ENCODE data around the gene CPNE7. TPM values are rescaled to one million over a fixed set of nuclear protein-coding genes. Genes with fewer than 3 reads are reported as not detected.
A peak's percentile ranks its signal among the peaks of the same experiment; 100 is the strongest.

CPNE7 gene
- total and polyA plus RNA-seq, 2 of the 4 experiments (the other 2 are of a cell fraction): 5.4 to 17.4 TPM

DNA sequence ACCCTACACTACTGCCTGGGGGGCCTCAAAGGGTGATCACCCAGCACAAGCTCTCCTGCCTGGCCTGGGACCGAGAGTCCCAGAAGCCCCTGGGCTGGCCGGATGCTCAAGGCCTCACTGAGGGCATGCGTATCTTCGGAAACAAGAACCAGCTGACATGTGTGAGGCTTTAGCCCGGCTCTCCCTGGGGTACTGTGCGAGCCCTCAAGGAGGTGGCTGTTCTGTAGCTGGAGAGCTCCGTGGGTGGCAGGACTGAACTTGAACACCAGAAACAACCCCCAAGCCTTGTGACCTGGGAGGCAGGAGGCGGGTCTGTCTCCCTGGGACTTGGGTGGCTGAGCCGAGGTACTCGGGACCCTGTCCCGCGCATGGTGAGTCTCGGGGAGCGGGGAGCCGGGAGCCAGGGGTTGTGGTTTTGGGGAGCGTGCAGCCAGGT lies 44.9 kb downstream of the CPNE7 start:
- in situ Hi-C loops (cut with MboI; ENCODE audit: low sequenced_read_pairs): no loop called here

More for the DNA sequence above, 44.9 kb downstream of the CPNE7 start:
- Histone ChIP-seq H3K4ac (ENCODE audit: low read depth, low read length) (no peak overlapping the region), H2BK15ac (ENCODE audit: low read depth, low read length) (no peak overlapping the region), H3K27ac (ENCODE audit: insufficient read depth, low read length) (no peak overlapping the region), H3K36me3 (ENCODE audit: control insufficient read depth, insufficient read depth, low read length) (no peaks in the 10 kb centered on the region), H4K5ac (ENCODE audit: low read depth, low read length) (no peak overlapping the region), H4K8ac (ENCODE audit: low read depth in 2 of 2, low read length in 2 of 2) (no peak overlapping the region), H3K9ac (ENCODE audit: low read depth, low read length) (no peak overlapping the region), H2AFZ (replicated peaks; ENCODE audit: low read length, poor library complexity) (no peak overlapping the region), H2AK5ac (ENCODE audit: low read depth, low read length) (no peak overlapping the region), H2BK5ac (ENCODE audit: low read depth, low read length, poor library complexity, severe bottlenecking) (no peak overlapping the region), H3K56ac (ENCODE audit: extremely low read depth, insufficient read depth, low read length) (no peak overlapping the region), H2AK9ac (replicated peaks; ENCODE audit: low read depth, low read length, poor library complexity) (peak overlapping the region; percentile 23), H3K4me1 (ENCODE audit: control insufficient read depth, insufficient read depth, low read length) (peaks cover 2% of the 10 kb centered on the region; the same call in 1 of the 2 replicates), H2BK120ac (ENCODE audit: low read depth, low read length) (no peak overlapping the region), H3K18ac (ENCODE audit: low read depth, low read length) (no peak overlapping the region), H3K9me3 (ENCODE audit: control insufficient read depth, insufficient read depth, low read length) (no peaks in the 10 kb centered on the region), H3K4me3 (ENCODE audit: insufficient read depth, low read depth, low read length) (no peak overlapping the region), H4K91ac (ENCODE audit: insufficient read depth, low read depth, low read length) (no peak overlapping the region), H2BK20ac (ENCODE audit: low read depth, low read length) (no peak overlapping the region), H3K4me2 (ENCODE audit: low read depth, low read length) (no peak overlapping the region), H3K14ac (replicated peaks; ENCODE audit: low read depth, low read length) (no peak overlapping the region), H3K27me3 (ENCODE audit: control insufficient read depth, insufficient read depth, low read length) (peaks cover 38% of the 10 kb centered on the region), H3K79me1 (ENCODE audit: low read depth in 1 of 2, low read length in 2 of 2) (no peaks in the 10 kb centered on the region), H3K9me1 (ENCODE audit: insufficient read depth, low read length) (no peaks in the 10 kb centered on the region), H3K23ac (ENCODE audit: low read depth, low read length) (no peak overlapping the region), H4K20me1 (ENCODE audit: insufficient read depth, low read length) (no peaks in the 10 kb centered on the region)
- TF ChIP-seq, protein P1, sequence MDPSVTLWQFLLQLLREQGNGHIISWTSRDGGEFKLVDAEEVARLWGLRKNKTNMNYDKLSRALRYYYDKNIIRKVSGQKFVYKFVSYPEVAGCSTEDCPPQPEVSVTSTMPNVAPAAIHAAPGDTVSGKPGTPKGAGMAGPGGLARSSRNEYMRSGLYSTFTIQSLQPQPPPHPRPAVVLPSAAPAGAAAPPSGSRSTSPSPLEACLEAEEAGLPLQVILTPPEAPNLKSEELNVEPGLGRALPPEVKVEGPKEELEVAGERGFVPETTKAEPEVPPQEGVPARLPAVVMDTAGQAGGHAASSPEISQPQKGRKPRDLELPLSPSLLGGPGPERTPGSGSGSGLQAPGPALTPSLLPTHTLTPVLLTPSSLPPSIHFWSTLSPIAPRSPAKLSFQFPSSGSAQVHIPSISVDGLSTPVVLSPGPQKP (IDR thresholded peaks at IDR 0.05; ENCODE audit: borderline replicate concordance, low read depth, low read length): no peak
- TF ChIP-seq, protein P2, sequence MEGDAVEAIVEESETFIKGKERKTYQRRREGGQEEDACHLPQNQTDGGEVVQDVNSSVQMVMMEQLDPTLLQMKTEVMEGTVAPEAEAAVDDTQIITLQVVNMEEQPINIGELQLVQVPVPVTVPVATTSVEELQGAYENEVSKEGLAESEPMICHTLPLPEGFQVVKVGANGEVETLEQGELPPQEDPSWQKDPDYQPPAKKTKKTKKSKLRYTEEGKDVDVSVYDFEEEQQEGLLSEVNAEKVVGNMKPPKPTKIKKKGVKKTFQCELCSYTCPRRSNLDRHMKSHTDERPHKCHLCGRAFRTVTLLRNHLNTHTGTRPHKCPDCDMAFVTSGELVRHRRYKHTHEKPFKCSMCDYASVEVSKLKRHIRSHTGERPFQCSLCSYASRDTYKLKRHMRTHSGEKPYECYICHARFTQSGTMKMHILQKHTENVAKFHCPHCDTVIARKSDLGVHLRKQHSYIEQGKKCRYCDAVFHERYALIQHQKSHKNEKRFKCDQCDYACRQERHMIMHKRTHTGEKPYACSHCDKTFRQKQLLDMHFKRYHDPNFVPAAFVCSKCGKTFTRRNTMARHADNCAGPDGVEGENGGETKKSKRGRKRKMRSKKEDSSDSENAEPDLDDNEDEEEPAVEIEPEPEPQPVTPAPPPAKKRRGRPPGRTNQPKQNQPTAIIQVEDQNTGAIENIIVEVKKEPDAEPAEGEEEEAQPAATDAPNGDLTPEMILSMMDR (conservative IDR thresholded peaks at IDR 0.05; ENCODE audit: low read depth, low read length): no peak
- TF ChIP-seq CEBPB (IDR thresholded peaks at IDR 0.05; ENCODE audit: low read depth, low read length): no peak
- no peak for TF ChIP-seq CHD1 (IDR thresholded peaks at IDR 0.05; ENCODE audit: low read depth, low read length)
- TF ChIP-seq, protein P3, sequence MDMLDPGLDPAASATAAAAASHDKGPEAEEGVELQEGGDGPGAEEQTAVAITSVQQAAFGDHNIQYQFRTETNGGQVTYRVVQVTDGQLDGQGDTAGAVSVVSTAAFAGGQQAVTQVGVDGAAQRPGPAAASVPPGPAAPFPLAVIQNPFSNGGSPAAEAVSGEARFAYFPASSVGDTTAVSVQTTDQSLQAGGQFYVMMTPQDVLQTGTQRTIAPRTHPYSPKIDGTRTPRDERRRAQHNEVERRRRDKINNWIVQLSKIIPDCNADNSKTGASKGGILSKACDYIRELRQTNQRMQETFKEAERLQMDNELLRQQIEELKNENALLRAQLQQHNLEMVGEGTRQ (IDR thresholded peaks at IDR 0.05; ENCODE audit: low read depth, low read length): no peak
- no peak for TF ChIP-seq MAFK (IDR thresholded peaks at IDR 0.05; ENCODE audit: low read depth, low read length)
- no peak for TF ChIP-seq RFX5 (IDR thresholded peaks at IDR 0.05; ENCODE audit: low read depth, low read length)
- TF ChIP-seq SMC3 (IDR thresholded peaks at IDR 0.05; ENCODE audit: low read depth, low read length): no peak
- no peak for TF ChIP-seq RCOR1 (IDR thresholded peaks at IDR 0.05; ENCODE audit: insufficient replicate concordance, low read length)
- no peak for TF ChIP-seq FOS (IDR thresholded peaks at IDR 0.05; ENCODE audit: low read depth, low read length)
- TF ChIP-seq MAZ (IDR thresholded peaks at IDR 0.05; ENCODE audit: borderline replicate concordance, low read depth, low read length): no peak
- no peak for TF ChIP-seq RAD21 (IDR thresholded peaks at IDR 0.05; ENCODE audit: low read length)
- TF ChIP-seq POLR2A (IDR thresholded peaks at IDR 0.05; ENCODE audit: low read depth, low read length): no peak
- no peak for TF ChIP-seq BHLHE40 (IDR thresholded peaks at IDR 0.05; ENCODE audit: low read depth, low read length)
- no peak for TF ChIP-seq NFE2L2 (IDR thresholded peaks at IDR 0.05; ENCODE audit: low read depth, low read length)
- no peak for TF ChIP-seq MXI1 (IDR thresholded peaks at IDR 0.05; ENCODE audit: borderline replicate concordance, low read depth, low read length)
- intact Hi-C loops (cut with micrococcal nuclease) (no loop called here), dilution Hi-C loops (cut with HindIII; ENCODE audit: low sequenced_read_pairs, unreplicated experiment) (no loop called here)
- BruUV-seq (replicated peaks): no TSS peak
- ChIA-PET POLR2A (ENCODE audit: unreplicated experiment) (no interaction called here), CTCF (no interaction called here)
- ATAC-seq (ENCODE audit: low read depth): no peak; the same call in none of the 2 replicates
- no peak for DNase-seq
- WGBS, 2 experiments (ENCODE audit: extremely low coverage in 2 of 2, insufficient read length in 1 of 2): 79% methylated on average over 9 of the region's 16 CpGs; no CpG with 5 or more reads in 1 of the 2 experiments
